Sigmoid colon (tissue), 7 donors: Measurements from ENCODE around the gene CATSPERB. TPM values are rescaled to one million over a fixed set of nuclear protein-coding genes. Genes with fewer than 3 reads are reported as not detected.
"Not testable (repeated sequence)": the region's sequence is repeated elsewhere in the genome, so short reads cannot be mapped to it uniquely, and the experiment has no call there.

Experiments used
- DNase-seq: peaks from one replicate; pipeline ENCODE4 v3.0.0-alpha.2; 2019
- H3K27ac ChIP-seq, 4 donors: fragments of 200-600 bp; sonication (generic); one replicate each; pipeline ENCODE4 v1.5.1; 2016 to 2019; ENCODE audit warnings: mild to moderate bottlenecking in 1 of 4
- H3K27me3 ChIP-seq, 3 donors: fragments of 200-600 bp; sonication (generic); one replicate each; pipeline ENCODE4 v1.5.1; 2019; ENCODE audit warnings: mild to moderate bottlenecking in 1 of 3
- H3K36me3 ChIP-seq, 4 donors: fragments of 200-600 bp; sonication (generic); one replicate each; pipeline ENCODE4 v1.5.1; 2016 to 2019
- H3K4me1 ChIP-seq, 4 donors: fragments of 200-600 bp; sonication (generic); one replicate each; pipeline ENCODE4 v1.5.1; 2017 to 2019
- H3K4me3 ChIP-seq, 4 donors: fragments of 200-600 bp; sonication (generic); one replicate each; pipeline ENCODE4 v1.5.1; 2017 to 2019; ENCODE audit warnings: mild to moderate bottlenecking in 2 of 4, moderate library complexity in 1 of 4
- H3K9me3 ChIP-seq, 4 donors: fragments of 200-600 bp in 3 of 4; sonication (generic) in 3 of 4; one replicate each; pipeline versions ENCODE4 v1.5.1 to v1.6.1; 2013 to 2019
- CTCF ChIP-seq, 4 experiments: fragments of 450-650 bp in 3 of 4; fragments of 200-600 bp in 1 of 4; IDR thresholded peaks; one replicate each; pipeline ENCODE4 v1.5.1; 2016 to 2019; ENCODE audit warnings: antibody characterized with exemption in 4 of 4, mild to moderate bottlenecking in 3 of 4, moderate library complexity in 2 of 4
- EP300 ChIP-seq, 4 donors: sonication (generic); formaldehyde crosslinking; IDR thresholded peaks; one replicate each; pipeline ENCODE4 v1.6.1; 2017; ENCODE audit warnings: antibody characterized with exemption in 4 of 4
- POLR2A ChIP-seq, 2 donors: fragments of 450-650 bp; IDR thresholded peaks; one replicate each; pipeline ENCODE4 v1.6.1; 2016; ENCODE audit warnings: antibody characterized with exemption in 2 of 2, mild to moderate bottlenecking in 2 of 2, moderate library complexity in 2 of 2
- POLR2AphosphoS5 ChIP-seq, 4 donors: sonication (generic); formaldehyde crosslinking; IDR thresholded peaks; one replicate each; pipeline ENCODE4 v1.6.1; 2017; ENCODE audit warnings: antibody characterized with exemption in 4 of 4
- WGBS, 2 donors: extraction: QIAGEN DNeasy Blood & Tissue Kit; methylation state at CpG; one replicate each; pipeline ENCODE4 v1.1.7; 2013; 5-methylcytosine and 5-hydroxymethylcytosine counted together
- intact Hi-C: fragments of 100-400 bp; cut with DNase I; formaldehyde crosslinking; loops from one replicate; pipeline ENCODE4 v1.15.1; 2023
- polyA plus RNA-seq, 3 donors: library from polyadenylated mRNA; stranded (reverse); fragments of 200-250 nt; gene quantifications; one replicate each; pipeline ENCODE4 v1.2.3, GENCODE V29; 2013
- total RNA-seq, 4 donors: library from RNA; depleted of rRNA; stranded (reverse); fragments of >200 nt; gene quantifications; one replicate each; pipeline ENCODE4 v1.1.0, GENCODE V29; 2016
- donor health status: healthy with polysubstance abuse.
- donor health status: Bipolar disorder and iron deficiency.
- donor health status: healthy.

The CATSPERB gene
- total and polyA plus RNA-seq, 7 donors, result 0.14 to 6.7 (median 1.4) TPM

GRCh38 chr14:91570021-91570420 lies 161.9 kb downstream of the CATSPERB start:
- 81 to 90% methylated on average over 1 of the region's 1 CpG for WGBS, 2 donors
- Histone ChIP-seq H3K4me3 (no peak overlapping the region), H3K27ac (no peak overlapping the region), H3K9me3 (no peaks in the 10 kb centered on the region), H3K4me1 (peaks cover 0 to 10% (median 7%) of the 10 kb centered on the region in 4 donors), H3K36me3 (no peaks in the 10 kb centered on the region), H3K27me3 (no peaks in the 10 kb centered on the region)
- TF ChIP-seq POLR2A (IDR thresholded peaks at IDR 0.05) (no peak), CTCF (IDR thresholded peaks at IDR 0.05) (no peak), POLR2AphosphoS5 (IDR thresholded peaks at IDR 0.05) (no peak), EP300 (IDR thresholded peaks at IDR 0.05) (no peak)
- no peak for DNase-seq
- intact Hi-C loops, result no loop called here

GRCh38 chr14:91569301-91569700 lies 162.6 kb downstream of the CATSPERB start:
- intact Hi-C loops, result no loop called here
- H3K4me1 ChIP-seq, result peaks cover 0 to 8% (median 3%) of the 10 kb centered on the region in 4 donors
- H3K4me3 ChIP-seq, result no peak overlapping the region
- DNase-seq, result no peak
- no peaks in the 10 kb centered on the region for H3K27me3 ChIP-seq
- no peak overlapping the region for H3K27ac ChIP-seq
- no peak for TF ChIP-seq POLR2A (IDR thresholded peaks at IDR 0.05)
- TF ChIP-seq CTCF (IDR thresholded peaks at IDR 0.05), result no peak
- no peak for TF ChIP-seq POLR2AphosphoS5 (IDR thresholded peaks at IDR 0.05)
- no peak for TF ChIP-seq EP300 (IDR thresholded peaks at IDR 0.05)
- H3K9me3 ChIP-seq, result no peaks in the 10 kb centered on the region
- H3K36me3 ChIP-seq, result no peaks in the 10 kb centered on the region

GRCh38 chr14:91568626-91569025 lies 163.3 kb downstream of the CATSPERB start:
- intact Hi-C loops, result no loop called here
- Histone ChIP-seq H3K27me3 (no peaks in the 10 kb centered on the region), H3K4me3 (no peak overlapping the region), H3K9me3 (no peaks in the 10 kb centered on the region), H3K27ac (no peak overlapping the region), H3K4me1 (peaks cover 0 to 1% (median 0%) of the 10 kb centered on the region in 4 donors), H3K36me3 (no peaks in the 10 kb centered on the region)
- 89 to 92% methylated on average over 4 of the region's 4 CpGs for WGBS, 2 donors
- DNase-seq, result no peak
- no peak for TF ChIP-seq POLR2A (IDR thresholded peaks at IDR 0.05)
- TF ChIP-seq CTCF (IDR thresholded peaks at IDR 0.05), result no peak

- H3K27ac ChIP-seq, H3K4me3 ChIP-seq, H3K4me1 ChIP-seq, H3K9me3 ChIP-seq, DNase-seq, intact Hi-C loops, H3K27me3 ChIP-seq, H3K36me3 ChIP-seq: not testable (repeated sequence)
- 57 to 81% methylated on average over 4 of the region's 4 CpGs for WGBS, 2 donors
Observed at GRCh38 chr14:91567827-91568226, 164.1 kb downstream of the CATSPERB start.

GRCh38 chr14:91555531-91555930 lies 176.4 kb downstream of the CATSPERB start:
- WGBS, 2 donors, result 13 to 66% methylated on average over 2 of the region's 2 CpGs
- intact Hi-C loops, result no loop called here

More at GRCh38 chr14:91555531-91555930, 176.4 kb downstream of the CATSPERB start:
- H3K4me3 ChIP-seq, result no peak overlapping the region
- H3K27ac ChIP-seq, result no peak overlapping the region
- no peak for TF ChIP-seq POLR2A (IDR thresholded peaks at IDR 0.05)
- no peak for TF ChIP-seq POLR2AphosphoS5 (IDR thresholded peaks at IDR 0.05)
- TF ChIP-seq EP300 (IDR thresholded peaks at IDR 0.05), result no peak
- TF ChIP-seq CTCF (IDR thresholded peaks at IDR 0.05), result no peak
- H3K9me3 ChIP-seq, result no peaks in the 10 kb centered on the region
- H3K36me3 ChIP-seq, result no peaks in the 10 kb centered on the region
- no peak for DNase-seq
- no peaks in the 10 kb centered on the region for H3K27me3 ChIP-seq
- no peaks in the 10 kb centered on the region for H3K4me1 ChIP-seq
